ENCODE data around the gene DLGAP1. TPM values are rescaled to one million over a fixed set of nuclear protein-coding genes. Genes with fewer than 3 reads are reported as not detected.
A peak's percentile ranks its signal among the peaks of the same experiment; 100 is the strongest.

DLGAP1 gene
- polyA plus RNA-seq, 1 experiment: 0.09 TPM

- H3K4me3 ChIP-seq (ENCODE audit: low read depth, low read length): no peak overlapping the region
- POLR2A ChIA-PET: no interaction called here
- CTCF ChIA-PET: no interaction called here
- no peak for DNase-seq (ENCODE audit: low read depth, low spot score)
- H3K9me3 ChIP-seq (ENCODE audit: control insufficient read depth, insufficient read depth, low read length): no peaks in the 10 kb centered on the region
- no peak for TF ChIP-seq CTCF (IDR thresholded peaks at IDR 0.05; ENCODE audit: low read depth, low read length)
- no peaks in the 10 kb centered on the region for H3K27me3 ChIP-seq (ENCODE audit: control insufficient read depth, insufficient read depth, low read length)
- H3K27ac ChIP-seq (ENCODE audit: low read depth, low read length): no peak overlapping the region
Measured at GRCh38 chr18:3485153-3486149, 969.7 kb downstream of the DLGAP1 start.

GRCh38 chr18:3482258-3482657 lies 972.8 kb downstream of the DLGAP1 start:
- CTCF ChIA-PET: interaction anchor here (0.6 to 1.9 kb wide), 6 partner anchors 11 to 103 kb away, joined by 3 to 15 read pairs (median 4); no protein-coding TSS in a partner anchor
- POLR2A ChIA-PET: interaction anchor here (1.0 kb wide), 2 partner anchors 15 to 28 kb away, joined by 3 read pairs; no protein-coding TSS in a partner anchor
- Histone ChIP-seq H3K27me3 (ENCODE audit: control insufficient read depth, insufficient read depth, low read length) (no peaks in the 10 kb centered on the region), H3K9me3 (ENCODE audit: control insufficient read depth, insufficient read depth, low read length) (no peaks in the 10 kb centered on the region), H3K4me3 (ENCODE audit: low read depth, low read length) (no peak overlapping the region), H3K27ac (ENCODE audit: low read depth, low read length) (no peak overlapping the region)
- DNase-seq (ENCODE audit: low read depth, low spot score): no peak
- TF ChIP-seq CTCF (IDR thresholded peaks at IDR 0.05; ENCODE audit: low read depth, low read length): no peak

- CTCF ChIA-PET: interaction anchor here (0.6 to 1.9 kb wide), 7 partner anchors 11 to 104 kb away, joined by 3 to 15 read pairs (median 4); no protein-coding TSS in a partner anchor
- DNase-seq (ENCODE audit: low read depth, low spot score): peak; percentile 13
- no peak overlapping the region for H3K27ac ChIP-seq (ENCODE audit: low read depth, low read length)
- H3K9me3 ChIP-seq (ENCODE audit: control insufficient read depth, insufficient read depth, low read length): no peaks in the 10 kb centered on the region
- H3K27me3 ChIP-seq (ENCODE audit: control insufficient read depth, insufficient read depth, low read length): no peaks in the 10 kb centered on the region
- peak; percentile 73 for TF ChIP-seq CTCF (IDR thresholded peaks at IDR 0.05; ENCODE audit: low read depth, low read length)
- POLR2A ChIA-PET: interaction anchor here (1.0 kb wide), 2 partner anchors 15 to 28 kb away, joined by 3 read pairs; no protein-coding TSS in a partner anchor
- no peak overlapping the region for H3K4me3 ChIP-seq (ENCODE audit: low read depth, low read length)
Measured at GRCh38 chr18:3481696-3482210, 973.4 kb downstream of the DLGAP1 start.

GRCh38 chr18:3480827-3481573 lies 974.1 kb downstream of the DLGAP1 start:
- DNase-seq (ENCODE audit: low read depth, low spot score): no peak
- ChIA-PET POLR2A (interaction anchor here (1.0 kb wide), 2 partner anchors 16 to 27 kb away, joined by 3 read pairs; no protein-coding TSS in a partner anchor), CTCF (interaction anchor here (1.0 to 1.9 kb wide), 6 partner anchors 10 to 105 kb away, joined by 3 to 15 read pairs (median 4); no protein-coding TSS in a partner anchor)
- H3K4me3 ChIP-seq (ENCODE audit: low read depth, low read length): no peak overlapping the region
- TF ChIP-seq CTCF (IDR thresholded peaks at IDR 0.05; ENCODE audit: low read depth, low read length): no peak
- no peaks in the 10 kb centered on the region for H3K9me3 ChIP-seq (ENCODE audit: control insufficient read depth, insufficient read depth, low read length)
- no peak overlapping the region for H3K27ac ChIP-seq (ENCODE audit: low read depth, low read length)
- no peaks in the 10 kb centered on the region for H3K27me3 ChIP-seq (ENCODE audit: control insufficient read depth, insufficient read depth, low read length)

Data from AG04450 (cell line).